K562 (cell line): ENCODE results near the gene MRPS10. TPM values are rescaled to one million over a fixed set of nuclear protein-coding genes. Genes with fewer than 3 reads are reported as not detected.
"Not testable (repeated sequence)": the region's sequence is repeated elsewhere in the genome, so short reads cannot be mapped to it uniquely, and the experiment has no call there.

Experiments
- ATAC-seq: fragments of 200-7000 bp; cut with Tn5 transposase; 3 replicates; pipeline ENCODE4 v1.9.1; 2020; ENCODE audit warnings: moderate library complexity
- BruUV-seq: library from RNA; stranded (reverse); fragments of 400-500 nt; replicated peaks from 2 replicates; lab custom pipeline; 2021; lab: Mats Ljungman, UMichigan
- CTCF ChIA-PET: fragments of 300-600 bp; formaldehyde crosslinking; extraction: SDS; loops from one replicate; lab custom pipeline; 2021; ENCODE audit warnings: low intra/inter-chr PET ratio; lab: Yijun Ruan, JAX
- POLR2A ChIA-PET: fragments of 300-600, 350-650 bp; sonication (Branson Sonifier 250); formaldehyde crosslinking; extraction: SDS; loops from one replicate; lab custom pipeline; 2021; ENCODE audit warnings: antibody characterized with exemption, inconsistent platforms; lab: Yijun Ruan, JAX
- DNase-seq, 4 experiments: peaks; one replicate each; pipeline versions ENCODE4 v3.0.0 to v3.0.0-alpha.2; 2011 to 2018; ENCODE audit warnings: low spot score in 3 of 4, mixed read lengths in 3 of 4; ENCODE audit errors: extremely low read depth in 1 of 4
- FAIRE-seq: peaks from 2 replicates; lab custom pipeline; 2011; peaks lifted over from hg19 to GRCh38; lab: Jason Lieb, UNC
- H2AFZ ChIP-seq: 2 replicates; pipeline ENCODE4 v1.6.0; 2011; ENCODE audit warnings: low read depth, low read length, control low read depth, inconsistent platforms
- H3K27ac ChIP-seq: fragments of 200-600 bp; 3 replicates; pipeline ENCODE4 v1.8.0; 2011; ENCODE audit warnings: low read depth, mild to moderate bottlenecking, control low read depth, inconsistent platforms, low read length, moderate library complexity, mixed read lengths; ENCODE audit errors: extremely low read depth
- H3K27me3 ChIP-seq, 2 experiments: fragments of 300-600 bp in 1 of 2; 2 replicates in 1 of 2; 3 replicates in 1 of 2; pipeline versions ENCODE4 v1.6.0 to v1.8.0; 2011; ENCODE audit warnings: inconsistent platforms in 2 of 2, low read length in 2 of 2, mild to moderate bottlenecking in 1 of 2, mixed read lengths in 1 of 2, moderate library complexity in 1 of 2; ENCODE audit not compliant: control insufficient read depth in 2 of 2, insufficient read depth in 2 of 2
- H3K36me3 ChIP-seq: fragments of 300-600 bp; 3 replicates; pipeline ENCODE4 v1.8.0; 2011; ENCODE audit warnings: mild to moderate bottlenecking, low read length, inconsistent platforms; ENCODE audit not compliant: control insufficient read depth, insufficient read depth
- H3K4me1 ChIP-seq, 2 experiments: fragments of 200-600 bp in 1 of 2; replicated peaks in 1 of 2; 2 replicates in 1 of 2; 3 replicates in 1 of 2; pipeline versions ENCODE4 v1.5.1 to v1.8.0; 2011; ENCODE audit warnings: inconsistent platforms in 2 of 2, low read length in 2 of 2, mild to moderate bottlenecking in 1 of 2, mixed read lengths in 1 of 2, moderate library complexity in 1 of 2; ENCODE audit not compliant: control insufficient read depth in 2 of 2, insufficient read depth in 2 of 2
- H3K4me2 ChIP-seq: 2 replicates; pipeline ENCODE4 v1.6.1; 2011; ENCODE audit warnings: low read length, control low read depth, inconsistent platforms, mixed read lengths; ENCODE audit not compliant: insufficient read depth
- H3K4me3 ChIP-seq: fragments of 200-600 bp; sonication (generic), shearing (Covaris generic); 2 replicates; pipeline ENCODE4 v1.5.1; 2016; ENCODE audit warnings: control low read depth, inconsistent platforms
- H3K79me2 ChIP-seq: fragments of 200-600 bp; 3 replicates; pipeline ENCODE4 v1.8.0; 2011; ENCODE audit warnings: low read length, inconsistent platforms; ENCODE audit not compliant: control insufficient read depth, insufficient read depth
- H3K9ac ChIP-seq, 2 experiments: 2 replicates each; pipeline versions ENCODE4 v1.6.0 to v1.6.1; 2011; ENCODE audit warnings: low read depth in 2 of 2, low read length in 2 of 2, control low read depth in 1 of 2, inconsistent platforms in 1 of 2, mild to moderate bottlenecking in 1 of 2, mixed read lengths in 1 of 2; ENCODE audit not compliant: insufficient read depth in 1 of 2
- H3K9me1 ChIP-seq: one replicate; pipeline ENCODE4 v1.6.0; 2011; ENCODE audit warnings: inconsistent platforms, mild to moderate bottlenecking, low read length, moderate library complexity; ENCODE audit not compliant: control insufficient read depth, insufficient read depth
- H3K9me3 ChIP-seq: replicated peaks from 2 replicates; pipeline ENCODE4 v1.5.1; 2011; ENCODE audit warnings: low read depth, low read length, inconsistent platforms; ENCODE audit not compliant: control insufficient read depth, insufficient read depth
- H4K20me1 ChIP-seq: replicated peaks from 2 replicates; pipeline ENCODE4 v1.6.1; 2011; ENCODE audit warnings: low read length, inconsistent platforms, mixed read lengths; ENCODE audit not compliant: control insufficient read depth, insufficient read depth
- BCOR ChIP-seq: fragments of 450-650 bp; IDR thresholded peaks from 2 replicates; pipeline ENCODE4 v1.6.1; 2016
- KAT2B ChIP-seq: IDR thresholded peaks from one replicate; pipeline ENCODE4 v1.6.1; 2012; ENCODE audit warnings: low read depth, mild to moderate bottlenecking, control low read depth, inconsistent platforms, low read length, moderate library complexity
- KDM1A ChIP-seq, 2 experiments: fragments of 450-650 bp; IDR thresholded peaks; 2 replicates each; pipeline ENCODE4 v1.6.1; 2016; ENCODE audit warnings: mild to moderate bottlenecking in 2 of 2
- RBM25 ChIP-seq: fragments of 200-400 bp; formaldehyde crosslinking; IDR thresholded peaks from 2 replicates; pipeline ENCODE4 v1.6.1; 2018; ENCODE audit warnings: low read length, low read depth, moderate library complexity; ENCODE audit not compliant: severe bottlenecking
- WGBS: fragments of 100-300 bp; shearing (Covaris generic); methylation state at CpG from one replicate; pipeline ENCODE4 v1.1.6; 2016; ENCODE audit warnings: low coverage, mixed read lengths; ENCODE audit not compliant: insufficient coverage; ENCODE audit errors: missing lambda C conversion rate; 5-methylcytosine and 5-hydroxymethylcytosine counted together
- in situ Hi-C: fragments of 300-500 bp; cut with MboI; formaldehyde crosslinking; loops from 4 replicates; pipeline ENCODE4 v1.15.0; 2018; ENCODE audit warnings: inconsistent platforms, mixed read lengths
- intact Hi-C: fragments of 100-400 bp; cut with micrococcal nuclease; formaldehyde crosslinking; loops from 2 replicates; pipeline ENCODE4 v1.14.2; 2022
- polyA plus RNA-seq, 8 experiments: library from polyadenylated mRNA; depleted of rRNA in 4 of 8; stranded (reverse) in 5 of 8; unstranded in 3 of 8; fragments of >200 nt; fragmentation: Nextera tagmentation in 2 of 8; fragmentation: Illumina TruSeq in 1 of 8; extraction: Ambion mirVana in 2 of 8; extraction: Trizol in 1 of 8; gene quantifications; 2 replicates each; pipeline versions ENCODE4 v1.2.1 to v1.2.3, GENCODE V29; 2011 to 2014; ENCODE audit warnings: inconsistent platforms in 1 of 8, missing spikeins in 1 of 8
- total RNA-seq, 7 experiments: library from RNA; depleted of rRNA in 6 of 7; stranded (reverse); fragments of >200 nt in 6 of 7; fragmentation: Illumina TruSeq in 2 of 7; extraction: Trizol in 2 of 7; gene quantifications; 2 replicates each; pipeline versions ENCODE4 v1.2.1 to v1.2.3, GENCODE V29; 2011 to 2021; ENCODE audit warnings: low replicate concordance in 1 of 7

Gene MRPS10
- total and polyA plus RNA-seq, 9 of the 15 experiments (the other 6 are each of a cell fraction or from before 2014, with no cell fraction given): 48.6 to 166 (median 93.7) TPM

DNA sequence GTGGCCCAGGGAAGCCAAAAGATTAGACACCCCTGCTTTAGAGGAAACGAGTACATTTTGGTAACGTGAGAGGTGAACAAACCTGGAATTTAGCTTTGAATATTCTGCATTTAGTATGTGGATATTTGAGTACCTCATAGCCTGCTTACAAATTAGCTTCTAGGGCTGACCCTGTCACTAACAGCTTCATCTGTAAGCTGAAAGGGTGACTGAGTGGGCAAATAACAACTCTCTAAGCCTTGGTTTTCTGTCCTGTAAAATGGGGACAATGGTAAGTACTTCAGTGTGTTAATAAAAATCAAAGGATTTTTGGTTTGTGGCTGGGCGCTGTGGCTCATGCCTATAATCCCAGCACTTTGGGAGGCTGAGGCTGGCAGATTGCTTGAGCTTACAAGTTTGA lies 14.5 kb downstream of the MRPS10 start:
- H3K27me3 ChIP-seq: no peaks in the 10 kb centered on the region
- H3K9ac ChIP-seq: no peak overlapping the region
- DNase-seq: no peak
- peaks cover 45% of the 10 kb centered on the region for H3K36me3 ChIP-seq
- FAIRE-seq: no peak
- POLR2A ChIA-PET: interaction anchor here (0.8 to 3.0 kb wide), 7 partner anchors 10 to 36 kb away, joined by 3 to 12 read pairs (median 5); partner anchors contain the start of gene MRPS10
- H3K79me2 ChIP-seq: no peaks in the 10 kb centered on the region
- no peak for ATAC-seq
- peaks cover 20 to 31% of the 10 kb centered on the region in 2 experiments for H3K4me1 ChIP-seq
- no peak overlapping the region for H3K4me2 ChIP-seq
- H3K4me3 ChIP-seq: no peak overlapping the region
- H2AFZ ChIP-seq: no peak overlapping the region
- H3K27ac ChIP-seq: no peak overlapping the region
- no TSS peak for BruUV-seq
- H3K9me3 ChIP-seq: peaks cover 6% of the 10 kb centered on the region
- CTCF ChIA-PET: no interaction called here
- WGBS: 86% methylated on average over 3 of the region's 3 CpGs
- TF ChIP-seq BCOR (peak; percentile 70), KAT2B (no peak), RBM25 (peak; percentile 64), KDM1A (IDR thresholded peaks at IDR 0.05) (peak in 1 of 2 experiments; percentile 57; a peak in 2 of 4 replicates)
- no peaks in the 10 kb centered on the region for H4K20me1 ChIP-seq
- H3K9me1 ChIP-seq: no peaks in the 10 kb centered on the region
- intact Hi-C loops (no loop called here), in situ Hi-C loops (no loop called here)

DNA sequence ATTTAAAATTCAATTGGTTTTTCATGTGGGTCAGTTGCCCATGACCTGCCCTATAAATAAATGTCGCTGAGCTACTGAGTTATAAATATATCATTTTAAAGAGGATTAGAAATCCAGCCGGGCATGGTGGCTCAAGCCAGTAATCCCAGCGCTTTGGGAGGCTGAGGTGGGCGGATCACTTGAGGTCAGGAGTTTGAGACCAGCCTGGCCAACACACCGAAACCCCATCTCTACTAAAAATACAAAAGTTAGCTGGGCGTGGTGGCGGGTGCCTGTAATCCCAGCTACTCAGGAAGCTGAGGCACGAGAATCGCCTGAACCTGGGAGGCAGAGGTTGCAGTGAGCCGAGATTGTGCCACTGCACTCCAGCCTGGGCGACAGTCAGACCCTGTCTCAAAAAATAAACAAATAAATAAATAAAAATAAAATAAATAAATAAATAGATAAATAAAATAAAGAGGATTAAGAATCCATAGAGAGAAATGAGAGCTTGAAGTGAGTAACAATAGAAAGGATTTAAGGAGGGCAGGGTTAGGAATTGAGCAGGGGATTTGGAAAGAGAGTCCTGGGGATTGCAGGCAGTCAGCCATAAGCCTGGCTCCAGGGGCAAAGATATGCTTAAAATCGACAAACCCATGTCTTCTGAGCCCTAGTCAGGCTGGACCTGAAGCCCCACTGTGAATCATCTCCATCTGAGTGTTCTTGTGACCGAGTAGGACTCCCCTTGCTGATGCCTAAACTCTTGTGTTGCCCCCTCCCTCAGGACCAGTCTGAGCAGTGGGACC lies 15.3 kb downstream of the MRPS10 start:
- H4K20me1 ChIP-seq, H3K9me3 ChIP-seq, CTCF ChIA-PET, H3K4me3 ChIP-seq, H3K27me3 ChIP-seq, ATAC-seq, DNase-seq, H3K4me2 ChIP-seq, H2AFZ ChIP-seq, H3K27ac ChIP-seq, H3K79me2 ChIP-seq, BruUV-seq, H3K9me1 ChIP-seq, intact Hi-C loops, H3K9ac ChIP-seq, FAIRE-seq, in situ Hi-C loops: not testable (repeated sequence)
- Histone ChIP-seq H3K36me3 (peaks cover 36% of the 10 kb centered on the region), H3K4me1 (peaks cover 28 to 40% of the 10 kb centered on the region in 2 experiments)
- whole genome bisulfite sequencing: 87% methylated on average over 13 of the region's 13 CpGs
- POLR2A ChIA-PET: interaction anchor here (0.8 to 3.0 kb wide), 7 partner anchors 9 to 35 kb away, joined by 3 to 12 read pairs (median 5); partner anchors contain the start of gene MRPS10
